ACC112 (cell line): ENCODE data around the gene NR5A1.
A peak's percentile ranks its signal among the peaks of the same experiment; 100 is the strongest.

Experiments used
- H2AFZ ChIP-seq: fragments of 200-600 bp; sonication (generic); one replicate; pipeline ENCODE4 v1.6.0; 2017; ENCODE audit warnings: antibody characterized with exemption, low read length; ENCODE audit not compliant: unreplicated experiment
- H3K27ac ChIP-seq: fragments of 200-600 bp; sonication (generic); 2 replicates; pipeline ENCODE4 v1.5.1; 2014; ENCODE audit warnings: low read depth, mild to moderate bottlenecking, antibody characterized with exemption, low read length, moderate library complexity
- H3K27me3 ChIP-seq: fragments of 200-600 bp; sonication (generic); 2 replicates; pipeline ENCODE4 v1.6.1; 2014; ENCODE audit warnings: mild to moderate bottlenecking, antibody characterized with exemption, low read length, moderate library complexity, mixed read lengths; ENCODE audit not compliant: insufficient read depth
- H3K36me3 ChIP-seq: fragments of 200-600 bp; sonication (generic); 2 replicates; pipeline ENCODE4 v1.6.1; 2016; ENCODE audit warnings: mild to moderate bottlenecking, antibody characterized with exemption, low read length, moderate library complexity, mixed read lengths; ENCODE audit not compliant: insufficient read depth
- H3K4me1 ChIP-seq: fragments of 200-600 bp; sonication (generic); one replicate; pipeline ENCODE4 v1.6.1; 2016; ENCODE audit warnings: low read length, mixed read lengths; ENCODE audit not compliant: insufficient read depth, unreplicated experiment, control insufficient read depth
- H3K4me3 ChIP-seq: fragments of 200-600 bp; sonication (generic); 2 replicates; pipeline ENCODE4 v1.5.1; 2014; ENCODE audit warnings: mild to moderate bottlenecking, low read depth, low read length
- H3K79me2 ChIP-seq: fragments of 200-600 bp; sonication (generic); one replicate; pipeline ENCODE4 v1.6.0; 2016; ENCODE audit warnings: low read length; ENCODE audit not compliant: control insufficient read depth, unreplicated experiment, insufficient read depth

NR5A1 gene

GRCh38 chr9:124480621-124480981 is 26.6 kb downstream of the NR5A1 start:
- no peak overlapping the region for H3K4me3 ChIP-seq
- no peaks in the 10 kb centered on the region for H3K36me3 ChIP-seq
- H3K27me3 ChIP-seq: peaks cover 64% of the 10 kb centered on the region
- H3K79me2 ChIP-seq: no peaks in the 10 kb centered on the region
- H2AFZ ChIP-seq: peak overlapping the region; percentile 62
- H3K4me1 ChIP-seq: no peaks in the 10 kb centered on the region
- no peak overlapping the region for H3K27ac ChIP-seq

DNA sequence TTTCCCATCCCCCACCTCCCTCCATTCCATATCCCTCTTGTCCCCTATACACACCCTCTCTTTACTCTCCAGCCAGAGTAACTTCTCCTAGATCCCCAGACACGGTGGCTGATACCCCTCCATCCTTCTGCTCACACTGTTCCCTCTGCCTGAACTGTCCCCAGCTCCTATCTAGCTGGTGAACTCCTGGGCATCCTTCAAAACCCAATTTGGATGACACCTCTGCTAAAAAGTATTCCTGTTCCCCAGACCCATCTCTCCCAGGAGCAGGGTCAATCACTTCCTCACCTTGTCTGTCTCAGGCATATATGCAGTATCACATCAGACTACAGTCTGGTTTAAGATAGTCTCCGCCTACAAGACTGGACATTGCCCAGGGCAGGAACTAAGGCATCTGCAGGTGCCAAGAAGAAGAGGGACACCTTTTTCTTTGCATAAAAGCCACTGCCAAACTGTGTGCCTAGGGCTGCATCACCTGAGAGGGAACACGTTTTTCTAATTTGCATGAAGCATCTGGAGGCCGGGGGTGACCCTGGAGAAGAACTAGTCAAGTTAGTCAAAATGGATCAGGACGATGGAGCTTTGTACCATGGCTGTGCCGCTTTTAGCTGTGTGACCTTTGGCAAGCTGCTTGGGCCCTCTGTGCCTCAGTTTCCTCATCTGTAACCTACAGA is 27.1 kb downstream of the NR5A1 start:
- Histone ChIP-seq H3K27ac (no peak overlapping the region), H3K79me2 (no peaks in the 10 kb centered on the region), H3K36me3 (no peaks in the 10 kb centered on the region), H2AFZ (peak overlapping the region; percentile 62), H3K4me1 (no peaks in the 10 kb centered on the region), H3K4me3 (no peak overlapping the region), H3K27me3 (peaks cover 59% of the 10 kb centered on the region)

- H3K36me3 ChIP-seq: no peaks in the 10 kb centered on the region
- H3K4me3 ChIP-seq: no peak overlapping the region
- H3K79me2 ChIP-seq: no peaks in the 10 kb centered on the region
- H3K27me3 ChIP-seq: peaks cover 57% of the 10 kb centered on the region
- H2AFZ ChIP-seq: no peak overlapping the region
- H3K27ac ChIP-seq: no peak overlapping the region
- no peaks in the 10 kb centered on the region for H3K4me1 ChIP-seq
These were observed 27.8 kb downstream of the NR5A1 start for GRCh38 chr9:124479371-124479770.

DNA sequence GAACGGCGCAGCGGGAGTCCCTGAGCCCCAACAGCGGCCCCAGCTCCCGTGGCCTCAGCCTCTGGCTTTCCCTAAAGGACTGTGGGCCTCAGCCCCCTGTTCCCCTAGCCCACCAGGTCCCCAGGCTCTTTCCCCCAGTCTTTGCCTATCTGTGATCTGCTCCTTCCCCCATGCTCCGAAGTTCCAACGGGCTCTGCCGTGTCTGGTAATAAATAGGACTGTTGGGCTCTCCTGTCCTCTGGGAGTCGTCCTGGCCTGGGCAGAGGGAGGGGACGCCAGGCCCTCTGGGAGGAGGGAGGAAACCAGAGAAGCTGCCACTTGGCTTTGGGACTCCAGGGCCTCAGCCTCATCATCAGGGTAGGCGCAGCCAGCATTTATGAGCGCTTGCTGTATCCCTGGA is 28.8 kb downstream of the NR5A1 start:
- Histone ChIP-seq H3K4me1 (no peaks in the 10 kb centered on the region), H3K4me3 (no peak overlapping the region), H3K79me2 (no peaks in the 10 kb centered on the region), H3K27me3 (peaks cover 54% of the 10 kb centered on the region), H2AFZ (no peak overlapping the region), H3K27ac (no peak overlapping the region), H3K36me3 (no peaks in the 10 kb centered on the region)

DNA sequence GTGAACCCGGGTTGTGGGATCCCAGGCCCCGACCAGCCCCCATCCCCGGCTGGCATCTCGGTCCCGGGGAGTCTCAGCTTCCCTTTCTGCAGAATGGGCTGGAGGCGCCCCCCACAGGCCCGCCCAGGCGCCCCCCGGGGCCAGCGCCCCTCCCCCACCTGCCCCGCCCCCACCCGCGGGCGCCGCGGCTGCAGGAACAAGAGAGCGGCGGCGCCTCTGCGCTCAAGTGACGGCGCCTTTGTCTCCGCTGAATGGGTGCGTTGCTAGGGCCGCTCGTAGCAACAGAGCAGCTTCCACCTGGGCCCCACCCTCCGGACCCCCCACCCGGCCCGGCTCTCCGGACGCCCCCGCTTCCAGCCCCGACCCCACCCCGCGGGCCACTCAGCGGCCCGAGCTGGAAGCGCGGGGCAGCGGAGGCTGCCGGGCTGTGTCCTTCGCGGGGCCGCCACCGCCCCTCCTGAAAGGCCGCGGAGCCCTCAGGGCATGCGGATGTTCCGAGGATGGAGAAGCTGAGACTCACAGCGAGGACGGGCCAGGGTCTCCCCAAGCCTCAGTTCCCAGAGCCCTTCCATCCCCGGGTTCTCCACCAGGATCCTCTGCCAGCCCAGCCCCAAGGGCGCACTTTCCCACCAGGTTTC is 29.4 kb downstream of the NR5A1 start:
- peaks cover 54% of the 10 kb centered on the region for H3K27me3 ChIP-seq

GRCh38 chr9:124477211-124477647 is 30.0 kb downstream of the NR5A1 start:
- Histone ChIP-seq H3K4me3 (peak overlapping the region; percentile 40; the same call in 1 of the 2 replicates), H2AFZ (no peak overlapping the region), H3K27ac (no peak overlapping the region), H3K36me3 (no peaks in the 10 kb centered on the region), H3K79me2 (no peaks in the 10 kb centered on the region), H3K4me1 (no peaks in the 10 kb centered on the region), H3K27me3 (peaks cover 54% of the 10 kb centered on the region)

More for the DNA sequence above, 29.4 kb downstream of the NR5A1 start:
- Histone ChIP-seq H3K79me2 (no peaks in the 10 kb centered on the region), H2AFZ (no peak overlapping the region), H3K4me1 (no peaks in the 10 kb centered on the region), H3K4me3 (peak overlapping the region; percentile 40; the same call in 1 of the 2 replicates), H3K36me3 (no peaks in the 10 kb centered on the region), H3K27ac (no peak overlapping the region)

GRCh38 chr9:124475868-124476690 is 31.1 kb downstream of the NR5A1 start:
- H3K27ac ChIP-seq: no peak overlapping the region
- H3K4me1 ChIP-seq: no peaks in the 10 kb centered on the region
- H2AFZ ChIP-seq: no peak overlapping the region
- H3K4me3 ChIP-seq: no peak overlapping the region
- no peaks in the 10 kb centered on the region for H3K36me3 ChIP-seq
- H3K79me2 ChIP-seq: no peaks in the 10 kb centered on the region
- peaks cover 48% of the 10 kb centered on the region for H3K27me3 ChIP-seq

- no peak overlapping the region for H3K27ac ChIP-seq
- H3K79me2 ChIP-seq: no peaks in the 10 kb centered on the region
- H3K36me3 ChIP-seq: no peaks in the 10 kb centered on the region
- H3K4me1 ChIP-seq: no peaks in the 10 kb centered on the region
- peaks cover 46% of the 10 kb centered on the region for H3K27me3 ChIP-seq
- no peak overlapping the region for H2AFZ ChIP-seq
- H3K4me3 ChIP-seq: no peak overlapping the region
These were observed 31.9 kb downstream of the NR5A1 start for GRCh38 chr9:124475158-124475867.

DNA sequence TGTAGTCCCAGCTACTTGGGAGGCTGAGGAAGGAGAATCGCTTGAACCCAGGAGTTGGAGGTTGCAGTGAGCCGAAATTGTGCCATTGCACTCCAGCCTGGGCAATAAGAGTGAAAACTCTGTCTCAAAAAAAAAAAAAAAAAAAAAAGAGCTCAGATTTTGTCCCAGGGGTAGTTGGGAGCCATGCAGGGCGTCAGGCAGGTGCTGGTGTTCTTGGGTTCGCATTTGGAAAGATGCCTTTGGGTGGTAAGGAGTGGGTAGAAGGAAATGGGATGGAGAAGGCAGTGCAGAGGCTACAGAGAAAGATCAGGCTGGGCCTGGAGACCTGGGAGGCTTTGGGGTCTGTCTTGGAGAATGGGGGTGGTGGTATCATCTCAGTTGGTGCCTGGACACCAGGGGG is 33.0 kb downstream of the NR5A1 start:
- peaks cover 35% of the 10 kb centered on the region for H3K27me3 ChIP-seq
- no peaks in the 10 kb centered on the region for H3K36me3 ChIP-seq

DNA sequence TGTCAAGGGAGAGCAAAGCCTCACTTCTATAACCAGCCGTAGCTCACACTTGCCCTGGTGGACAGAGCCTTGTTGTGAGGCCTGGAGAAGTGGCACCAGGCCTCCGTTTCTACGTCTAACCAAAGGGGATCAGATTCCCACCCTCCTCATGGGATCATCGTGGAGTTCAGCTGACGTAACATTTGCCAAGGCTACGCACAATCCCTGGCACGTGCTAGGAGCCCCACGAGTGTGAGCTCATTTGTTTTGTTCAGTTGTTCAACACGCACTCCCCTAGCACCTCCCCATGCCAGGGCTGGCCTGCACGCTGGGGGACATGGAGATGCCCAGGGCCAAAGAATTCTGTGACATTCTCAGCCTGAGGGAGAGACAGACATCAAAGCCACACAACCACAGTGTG is 33.9 kb downstream of the NR5A1 start:
- peaks cover 27% of the 10 kb centered on the region for H3K27me3 ChIP-seq
- H2AFZ ChIP-seq: no peak overlapping the region
- H3K4me3 ChIP-seq: no peak overlapping the region
- H3K4me1 ChIP-seq: no peaks in the 10 kb centered on the region
- H3K79me2 ChIP-seq: no peaks in the 10 kb centered on the region
- no peaks in the 10 kb centered on the region for H3K36me3 ChIP-seq
- no peak overlapping the region for H3K27ac ChIP-seq

More for the DNA sequence above, 33.0 kb downstream of the NR5A1 start:
- Histone ChIP-seq H3K79me2 (no peaks in the 10 kb centered on the region), H3K4me1 (no peaks in the 10 kb centered on the region), H2AFZ (no peak overlapping the region), H3K4me3 (no peak overlapping the region), H3K27ac (no peak overlapping the region)
